GM19467 (cell line): Measurements from ENCODE around the gene VWA3A.
A peak's percentile ranks its signal among the peaks of the same experiment; 100 is the strongest.
"Not testable (repeated sequence)": the region's sequence is repeated elsewhere in the genome, so short reads cannot be mapped to it uniquely, and the experiment has no call there.

Experiments used
- ATAC-seq: cut with Tn5 transposase; IDR thresholded peaks from one replicate; pipeline ENCODE4 v1.9.1; 2021; ENCODE audit warnings: mild to moderate bottlenecking, moderate library complexity; ENCODE audit not compliant: unreplicated experiment

The VWA3A gene

GRCh38 chr16:22195695-22196558 lies 103.6 kb downstream of the VWA3A start:
- peak; percentile 27 for ATAC-seq

DNA sequence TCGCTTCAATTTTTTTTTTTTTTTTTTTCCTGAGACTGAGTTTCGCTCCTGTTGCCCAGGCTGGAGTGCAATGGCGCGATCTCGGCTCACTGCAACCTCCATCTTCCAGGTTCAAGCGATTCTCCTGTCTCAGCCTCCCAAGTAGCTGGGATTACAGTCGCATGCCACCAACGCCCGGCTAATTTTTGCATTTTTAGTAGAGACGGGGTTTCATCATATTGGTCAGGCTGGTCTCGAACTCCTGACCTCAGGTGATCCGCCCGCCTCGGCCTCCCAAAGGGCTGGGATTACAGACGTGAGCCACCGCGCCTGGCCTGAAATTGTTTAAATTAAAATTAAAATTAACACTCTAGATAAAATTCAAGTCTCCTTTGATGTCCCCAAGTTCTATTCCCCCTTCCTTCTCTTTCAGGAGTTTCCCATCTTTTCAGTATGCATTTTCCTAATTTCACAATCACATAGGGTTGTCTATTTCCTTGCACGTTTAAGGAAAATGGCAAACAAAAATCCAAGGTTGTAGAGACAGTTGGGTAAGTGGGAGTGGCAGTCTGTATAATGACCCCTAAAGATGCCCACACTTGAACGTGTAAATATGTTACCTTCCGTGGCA lies 104.3 kb downstream of the VWA3A start:
- not testable (repeated sequence) for ATAC-seq

DNA sequence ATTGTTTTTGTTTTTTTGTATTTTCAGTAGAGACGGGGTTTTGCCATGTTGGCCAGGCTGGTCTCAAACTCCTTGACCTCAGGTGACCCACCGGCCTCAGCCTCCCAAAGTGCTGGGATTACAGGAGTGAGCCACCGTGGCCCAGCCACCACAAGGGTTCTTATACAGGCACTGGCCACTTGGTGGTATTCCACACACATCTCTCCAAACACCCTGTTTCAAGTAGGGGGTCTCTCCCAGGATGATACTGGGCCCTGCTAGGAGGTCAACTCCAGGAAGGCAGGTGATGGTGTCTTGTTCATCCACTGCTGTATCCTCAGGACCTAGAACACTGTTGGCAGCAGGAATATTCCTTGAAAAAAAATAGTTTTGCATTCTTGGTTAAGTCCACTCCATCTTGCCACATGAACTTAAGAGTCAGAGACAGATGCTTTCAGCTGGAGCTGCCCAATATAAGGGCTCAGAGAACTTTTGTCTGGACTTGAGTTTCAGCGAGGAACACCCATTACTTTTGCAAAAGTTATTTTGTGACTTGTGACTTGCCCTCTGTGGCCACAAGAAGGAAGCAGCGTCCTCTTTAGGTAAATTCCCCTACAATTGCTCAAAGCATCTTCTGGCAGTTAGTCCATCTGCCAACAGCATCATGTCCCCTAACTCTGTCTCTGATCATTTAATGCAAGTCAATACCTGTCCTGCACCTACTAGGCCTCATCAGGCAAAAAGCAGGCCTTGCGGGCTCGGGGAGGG lies 106.4 kb downstream of the VWA3A start:
- no peak for ATAC-seq

GRCh38 chr16:22202261-22202637 lies 109.9 kb downstream of the VWA3A start:
- ATAC-seq, result no peak

- no peak for ATAC-seq
Measured at GRCh38 chr16:22203091-22203490, 110.8 kb downstream of the VWA3A start.

DNA sequence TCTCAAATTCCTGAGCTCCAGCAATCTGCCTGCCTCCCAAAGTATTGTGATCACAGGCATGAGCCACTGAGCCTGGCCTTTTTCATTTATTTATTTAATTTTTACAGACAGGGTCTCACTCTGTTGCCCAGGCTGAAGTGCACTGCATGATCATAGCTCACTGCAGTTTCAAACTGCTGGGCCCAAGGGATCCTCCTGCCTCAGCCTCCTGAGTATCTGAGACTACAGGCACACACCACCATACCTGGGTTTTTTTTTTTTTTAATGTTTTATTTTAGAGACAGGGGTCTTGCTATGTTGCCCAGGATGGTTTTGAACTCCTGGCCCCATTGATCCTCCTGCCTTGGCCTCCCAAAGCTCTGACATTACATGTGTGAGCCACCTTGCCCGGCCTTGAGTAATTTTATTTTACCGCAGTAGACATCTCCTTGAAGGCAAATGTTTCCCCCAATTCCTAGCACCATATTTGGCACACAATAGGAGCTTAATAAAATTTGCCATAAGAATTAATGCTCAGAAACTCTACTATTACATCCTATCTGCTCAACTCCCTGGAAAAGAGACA lies 111.8 kb downstream of the VWA3A start:
- no peak for ATAC-seq

DNA sequence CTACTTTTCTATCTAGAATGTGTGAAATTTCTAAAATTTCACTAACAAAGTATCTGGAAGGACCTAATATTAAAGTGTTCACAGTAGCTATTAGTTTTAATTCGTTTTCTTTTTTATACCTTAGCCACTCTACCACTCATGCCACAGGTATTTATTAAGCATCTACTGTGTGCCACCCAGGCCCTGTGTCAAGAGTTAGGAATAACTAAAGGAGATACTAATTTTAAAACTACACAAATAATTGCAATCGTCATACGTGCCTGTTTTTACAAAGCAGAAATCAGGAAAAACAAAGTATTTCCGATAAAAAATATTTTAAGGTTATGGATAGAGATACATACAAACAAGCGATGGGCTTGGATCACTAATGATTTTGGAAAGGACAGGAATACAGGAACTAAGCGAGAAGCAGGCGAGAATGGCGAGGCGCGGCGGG lies 113.3 kb downstream of the VWA3A start:
- no peak for ATAC-seq

- peak; percentile 85 for ATAC-seq
Measured at GRCh38 chr16:22206013-22206841, 113.9 kb downstream of the VWA3A start, which contains the start of gene EEF2K. Gene EEF2K (plus strand): TSS chr16:22206278. CDS start chr16:22225730, 19,452 bp downstream.
